Left hindlimb (tissue), 1 donor: ENCODE results near the gene FAM13A.

Source experiments
- DNase-seq: peaks from one replicate; pipeline ENCODE4 v3.0.0-alpha.2; 2018

FAM13A gene

GRCh38 chr4:88738180-88738579 lies 318.8 kb downstream of the FAM13A start:
- no peak for DNase-seq

- peak; percentile 58 for DNase-seq
Observed at GRCh38 chr4:88737307-88737941, 319.6 kb downstream of the FAM13A start.

- DNase-seq = no peak
Observed at GRCh38 chr4:88736264-88736663, 320.7 kb downstream of the FAM13A start.

- no peak for DNase-seq
Observed at GRCh38 chr4:88735564-88735963, 321.4 kb downstream of the FAM13A start.

GRCh38 chr4:88734403-88734949 lies 322.5 kb downstream of the FAM13A start:
- DNase-seq = no peak

- no peak for DNase-seq
Observed at GRCh38 chr4:88732714-88733368, 324.1 kb downstream of the FAM13A start.

- DNase-seq = no peak
Observed at GRCh38 chr4:88731381-88731780, 325.6 kb downstream of the FAM13A start.

- DNase-seq = no peak
Observed at GRCh38 chr4:88730811-88731210, 326.2 kb downstream of the FAM13A start.

GRCh38 chr4:88729146-88729760 lies 327.7 kb downstream of the FAM13A start:
- no peak for DNase-seq

GRCh38 chr4:88728146-88728545 lies 328.8 kb downstream of the FAM13A start:
- no peak for DNase-seq

- no peak for DNase-seq
Observed at GRCh38 chr4:88725986-88726385, 331.0 kb downstream of the FAM13A start.

GRCh38 chr4:88725143-88725542 lies 331.8 kb downstream of the FAM13A start:
- no peak for DNase-seq

- no peak for DNase-seq
Observed at GRCh38 chr4:88724406-88724805, 332.6 kb downstream of the FAM13A start.

- DNase-seq = no peak
Observed at GRCh38 chr4:88722828-88723227, 334.2 kb downstream of the FAM13A start.

GRCh38 chr4:88722276-88722780 lies 334.7 kb downstream of the FAM13A start:
- no peak for DNase-seq

- no peak for DNase-seq
Observed at GRCh38 chr4:88720451-88721428, 336.2 kb downstream of the FAM13A start.

- no peak for DNase-seq
Observed at GRCh38 chr4:88719381-88719780, 337.6 kb downstream of the FAM13A start.

- DNase-seq = no peak
Observed at GRCh38 chr4:88718098-88718497, 338.9 kb downstream of the FAM13A start.

GRCh38 chr4:88713782-88714181 lies 343.2 kb downstream of the FAM13A start:
- DNase-seq = no peak

- no peak for DNase-seq
Observed at GRCh38 chr4:88709989-88710388, 347.0 kb downstream of the FAM13A start.

- DNase-seq = peak; percentile 61
Observed at GRCh38 chr4:88706574-88706973, 350.4 kb downstream of the FAM13A start.

- no peak for DNase-seq
Observed at GRCh38 chr4:88705805-88706492, 351.0 kb downstream of the FAM13A start.
